Measurements from ENCODE around the gene LENEP.

DNA sequence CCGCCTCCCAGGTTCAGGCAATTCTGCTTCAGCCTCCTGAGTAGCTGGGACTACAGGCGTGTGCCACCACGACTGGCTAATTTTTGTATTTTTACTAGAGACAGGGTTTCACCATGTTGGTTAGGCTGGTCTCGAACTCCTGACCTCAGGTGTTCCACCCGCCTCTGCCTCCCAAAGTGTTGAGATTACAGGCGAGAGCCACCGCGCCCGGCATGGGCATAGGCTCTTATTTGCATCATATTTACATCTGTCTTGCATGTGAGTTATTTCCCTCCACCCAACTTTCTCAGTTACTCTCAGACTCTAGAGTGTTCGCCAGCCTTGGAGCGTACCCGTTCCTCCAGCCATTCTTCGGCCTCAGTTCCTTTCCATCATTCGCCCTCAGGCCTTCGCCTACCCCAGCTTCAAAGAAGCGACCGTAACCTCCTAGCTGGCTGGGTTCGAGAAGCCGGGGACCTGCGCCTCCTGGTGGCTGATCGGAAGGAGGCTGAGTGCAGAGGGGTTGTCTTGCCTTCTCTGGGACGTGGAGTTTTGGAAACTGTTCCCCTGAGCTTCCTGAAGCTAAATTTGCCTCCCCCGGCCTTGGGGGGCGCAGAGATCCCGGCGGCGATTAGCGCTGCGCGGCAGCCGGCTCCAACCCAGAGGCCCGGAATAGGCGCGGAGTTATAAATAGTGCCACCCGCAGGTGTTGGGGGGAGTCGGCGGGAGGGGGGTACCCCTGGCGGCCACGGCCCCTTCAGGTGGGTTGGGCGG lies 5.6 kb downstream of the LENEP start:
- TF ChIP-seq SUZ12 (IDR thresholded peaks at IDR 0.05; ENCODE audit: extremely low read depth, insufficient read depth, insufficient read length) (no peak), ZNF274 (IDR thresholded peaks at IDR 0.05; ENCODE audit: low read depth, low read length) (no peak), YY1 (IDR thresholded peaks at IDR 0.05; ENCODE audit: insufficient read depth, insufficient read length) (no peak)

Measured in NT2/D1 (cell line).